HUDEP-2 (cell line): Measurements from ENCODE around the gene HOTAIR.

Source experiments
- DNase-seq, 76 experiments: peaks; one replicate each; lab custom pipeline; 2025; ENCODE audit not compliant: unreplicated experiment in 76 of 76; lab: John Stamatoyannopoulos, UW

Gene HOTAIR

DNA sequence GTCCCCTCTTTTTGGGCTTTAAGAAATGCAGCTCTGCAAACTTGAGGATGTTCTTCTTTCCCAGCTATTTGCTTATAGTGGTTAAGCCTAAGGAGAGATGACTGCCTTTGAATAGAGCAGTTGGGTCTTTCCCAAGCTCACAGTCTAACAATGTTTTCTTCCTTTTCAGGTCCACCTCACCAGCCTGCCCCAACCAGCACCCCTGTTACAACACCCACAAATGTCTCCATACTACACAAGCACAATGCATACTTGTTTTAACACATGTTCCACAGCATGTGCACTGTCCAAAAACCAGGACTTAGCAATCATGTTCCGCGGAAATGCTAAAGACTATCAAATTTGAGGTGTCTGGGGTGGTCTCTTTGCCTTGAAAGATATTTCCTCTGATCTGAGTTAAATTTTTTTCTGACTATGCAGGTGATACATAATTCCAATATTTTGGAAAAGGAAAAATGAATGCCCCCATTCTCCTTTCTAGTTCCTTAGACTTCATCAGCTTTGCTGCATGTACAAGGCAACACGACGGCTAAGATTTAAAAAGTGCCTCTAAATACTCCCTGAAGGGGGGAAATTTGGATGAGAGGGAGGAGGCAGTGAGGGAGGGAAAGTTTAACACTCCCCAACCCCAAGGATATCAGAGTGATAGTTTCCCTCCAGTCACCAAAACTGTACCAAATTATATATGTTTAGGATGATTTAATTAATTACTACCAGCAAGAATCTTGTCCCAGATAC lies 42.7 kb downstream of the HOTAIR start:
- DNase-seq = no peak

DNA sequence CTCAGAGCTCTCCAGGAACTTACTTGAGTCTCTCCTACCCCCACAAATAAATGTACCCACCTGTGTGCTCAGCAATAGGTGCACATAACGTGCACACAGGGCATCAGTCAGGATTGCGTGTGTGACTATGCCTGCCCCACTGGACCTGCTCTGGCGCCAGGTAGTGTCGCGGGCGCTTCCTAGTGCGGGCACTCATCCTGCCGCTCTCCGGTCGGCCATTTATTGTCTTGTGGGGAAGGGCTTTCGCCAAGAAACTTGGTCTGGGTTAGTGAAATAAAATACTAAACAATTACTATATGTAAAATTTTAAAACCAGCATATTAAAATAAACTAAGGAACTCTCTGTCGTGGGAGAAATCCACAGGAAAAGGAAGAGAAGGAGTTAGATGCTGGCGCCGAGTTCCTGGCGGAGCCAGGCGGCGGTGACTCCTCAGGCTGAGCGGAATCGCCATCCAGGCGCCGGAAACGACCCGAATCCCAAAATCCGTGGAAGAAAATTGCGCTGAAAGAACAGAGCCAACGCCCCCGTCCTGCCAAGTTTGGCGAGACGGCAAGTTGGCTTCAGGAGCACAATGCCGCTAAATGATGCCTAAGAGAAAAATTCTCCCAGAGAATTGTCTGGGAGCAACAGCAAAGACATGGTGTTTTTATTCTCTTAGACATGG lies 44.0 kb downstream of the HOTAIR start:
- no peak for DNase-seq

DNA sequence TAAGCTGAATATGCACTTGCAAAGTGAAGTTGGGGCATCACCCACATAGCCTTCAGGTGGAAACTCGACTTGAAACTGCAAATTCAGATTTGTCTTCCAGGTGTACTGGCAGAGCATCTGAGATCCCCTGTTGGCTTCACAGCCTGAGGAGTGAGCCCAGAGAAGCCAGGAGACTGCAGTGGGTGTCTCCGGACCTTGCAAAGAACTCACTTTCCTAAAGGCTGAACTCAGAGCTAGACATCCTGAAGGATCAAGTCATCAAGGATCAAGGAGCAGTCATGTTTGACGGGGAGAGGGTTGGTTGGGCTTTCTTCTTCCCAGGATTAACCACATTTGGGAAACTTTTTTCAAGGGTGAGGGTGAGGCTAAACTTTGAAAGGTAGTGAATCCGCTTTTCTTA lies 45.2 kb downstream of the HOTAIR start:
- DNase-seq = no peak

DNA sequence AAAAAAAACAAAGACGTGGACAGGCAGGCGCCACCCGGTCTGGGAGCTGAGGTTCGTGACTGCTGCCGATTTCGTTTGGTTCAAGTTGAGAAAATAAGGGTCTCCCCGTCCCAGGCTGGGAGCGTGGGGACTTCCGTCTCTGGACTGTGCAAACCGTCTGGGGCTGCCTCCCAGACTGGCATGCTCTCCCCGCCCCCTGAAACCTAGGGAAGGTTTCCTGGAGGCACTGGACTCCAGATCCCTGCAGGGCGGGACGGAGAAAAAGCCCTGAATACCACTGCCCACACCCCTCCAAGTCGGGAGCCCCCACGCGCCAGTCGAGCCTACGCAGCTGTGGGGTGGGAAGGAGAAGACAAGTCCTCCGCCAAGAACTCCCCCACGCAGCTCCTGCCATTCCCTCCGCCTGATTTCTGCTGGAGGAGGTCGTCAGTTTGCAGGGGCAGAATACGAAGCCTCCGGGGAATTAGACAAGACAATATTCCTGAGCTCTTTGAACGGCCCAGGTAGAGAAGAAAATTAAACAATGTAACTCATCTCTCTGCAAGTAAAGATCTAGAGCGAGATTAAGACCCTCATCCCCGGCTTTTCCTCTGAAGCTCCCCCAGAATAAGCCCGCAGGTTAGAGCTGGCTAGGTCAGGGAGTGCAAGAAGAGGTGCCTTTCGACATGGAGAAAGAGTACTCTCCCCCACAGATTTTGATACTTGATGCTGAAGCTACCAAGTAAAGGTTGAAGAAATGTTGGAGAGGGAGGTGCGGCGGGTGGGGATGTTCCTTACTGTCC lies 46.5 kb downstream of the HOTAIR start:
- no peak for DNase-seq

DNA sequence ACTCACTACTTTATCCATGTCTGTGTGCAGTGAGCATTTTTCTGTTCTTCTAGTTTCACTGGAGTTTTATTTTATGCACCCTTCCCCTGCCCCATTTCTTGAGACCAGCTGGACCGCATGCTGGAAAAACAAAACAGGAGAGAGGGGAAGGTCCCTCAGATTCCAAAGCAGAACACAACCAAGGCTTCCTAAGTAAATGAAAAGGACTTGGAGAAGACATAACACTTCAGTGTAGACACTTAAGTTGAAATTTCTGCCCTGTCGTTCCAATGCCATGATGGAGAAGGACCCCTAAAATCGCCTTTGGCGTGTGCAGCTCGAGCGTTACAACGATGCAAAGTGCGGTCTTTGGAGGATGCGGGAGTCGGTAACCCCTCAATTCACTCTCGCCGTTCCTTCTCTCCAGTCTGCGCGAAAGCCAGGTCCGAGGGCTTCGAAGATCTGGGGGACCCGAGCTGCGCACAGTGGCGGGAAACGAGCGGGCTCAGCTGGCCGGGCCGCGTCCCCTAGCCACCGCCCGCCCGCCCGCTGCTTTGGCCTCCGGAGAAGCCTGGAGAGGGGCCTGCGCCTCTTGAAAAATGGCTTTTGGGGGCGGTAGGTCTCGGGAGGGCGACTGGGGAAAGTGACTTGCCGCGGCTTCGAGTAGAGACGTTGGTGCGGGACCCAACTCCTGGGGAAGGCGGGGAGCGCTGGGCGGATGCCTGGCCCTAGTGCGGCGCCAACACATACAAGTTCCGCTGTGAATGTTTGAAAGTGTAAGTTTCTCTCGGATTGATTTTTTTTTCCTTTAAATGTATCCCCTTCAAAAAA lies 47.3 kb downstream of the HOTAIR start:
- DNase-seq = no peak

DNA sequence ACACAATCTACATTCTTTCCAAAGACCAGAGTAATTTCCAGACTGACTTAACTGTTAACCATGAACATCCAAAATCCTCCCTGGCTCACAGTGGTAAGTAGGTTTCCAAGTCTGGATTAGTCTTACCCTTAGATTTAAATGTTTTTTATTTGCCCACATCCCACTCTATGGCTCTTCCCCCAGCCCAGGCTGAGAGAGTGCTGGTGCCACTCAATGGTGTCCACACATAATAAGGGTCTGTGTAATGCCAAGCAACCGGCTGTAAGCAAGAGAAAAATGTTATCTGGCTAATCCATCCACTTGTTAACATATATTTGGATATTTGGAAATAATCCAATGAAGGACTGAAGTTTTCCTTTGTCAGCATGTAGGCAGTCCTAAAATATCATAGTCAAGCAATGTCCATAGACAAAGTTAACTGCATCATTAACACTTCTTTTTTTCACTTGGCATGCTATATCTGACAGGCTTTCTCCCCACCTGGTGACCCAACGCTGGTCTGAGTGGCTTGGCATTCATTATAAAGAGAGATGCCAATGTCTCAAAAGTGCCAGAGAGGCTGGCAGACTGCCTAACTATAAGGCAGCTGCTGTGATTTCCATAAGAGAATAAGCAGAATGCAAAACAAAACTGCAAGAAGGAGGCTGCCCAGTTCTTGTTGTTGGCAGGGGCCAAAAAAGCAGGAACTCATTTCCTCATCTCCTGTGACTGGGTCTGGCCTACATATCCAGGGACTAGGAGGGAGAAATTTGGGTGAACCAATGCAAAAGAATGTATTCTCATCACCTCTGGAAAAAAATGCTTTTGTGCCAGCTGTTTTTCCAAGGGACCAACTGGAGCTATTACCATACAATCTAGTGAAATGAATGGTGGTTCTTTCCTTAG lies 50.0 kb downstream of the HOTAIR start:
- DNase-seq = no peak

DNA sequence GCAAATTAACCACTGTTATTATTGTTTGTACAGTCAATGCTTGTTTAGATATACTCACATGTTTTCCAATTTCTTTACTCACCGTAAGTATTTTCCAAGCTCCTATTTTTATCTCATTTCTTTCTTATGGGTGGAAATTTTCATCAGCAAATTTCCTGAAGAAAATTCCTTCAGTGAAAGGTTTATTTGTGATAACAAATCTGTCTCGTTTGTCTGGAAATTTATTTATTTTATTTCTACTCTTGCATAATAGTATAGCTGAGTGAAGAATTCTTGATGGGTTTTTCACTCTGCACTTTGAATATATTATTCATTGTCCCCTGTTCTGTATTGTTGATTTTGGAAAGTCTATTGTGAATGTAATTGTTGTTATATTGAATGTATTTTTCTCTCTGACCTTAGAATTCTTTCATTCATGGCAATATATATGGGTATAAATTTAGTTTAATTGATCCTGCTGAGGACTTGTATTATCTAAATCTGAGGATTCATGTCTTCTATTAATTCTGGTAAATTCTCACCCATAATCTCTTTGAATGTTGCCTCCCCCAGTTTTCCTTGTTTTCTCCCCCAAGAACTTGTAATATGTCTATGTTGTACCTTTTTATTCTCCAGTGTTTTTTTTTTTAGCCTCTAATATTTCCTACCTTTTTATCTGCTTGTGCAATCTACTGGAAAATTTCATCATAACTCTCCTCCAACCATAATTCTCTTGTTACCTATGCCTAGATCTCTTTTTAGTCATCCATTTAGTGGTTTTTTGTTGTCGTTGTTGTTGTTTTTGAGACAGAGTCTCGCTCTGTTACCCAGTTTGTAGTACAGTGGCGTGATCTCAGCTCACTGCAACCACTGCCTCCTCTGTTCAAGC lies 57.7 kb downstream of the HOTAIR start:
- DNase-seq = no peak
